ENCODE results near the gene MEIS3.

GRCh38 chr19:47377208-47377701 is 42.1 kb downstream of the MEIS3 start:
- TF ChIP-seq CTCF (conservative IDR thresholded peaks at IDR 0.05; ENCODE audit: low read length): no peak
- no peak for TF ChIP-seq EZH2phosphoT487 (IDR thresholded peaks at IDR 0.05; ENCODE audit: borderline replicate concordance, low read depth, low read length)
